ENCODE results near the gene CHI3L2.

- TF ChIP-seq CTCF (IDR thresholded peaks at IDR 0.05) (no peak), POLR2A (IDR thresholded peaks at IDR 0.05) (no peak)
These were observed 59.4 kb downstream of the CHI3L2 start for GRCh38 chr1:111286912-111287311.
